GM15510 (cell line): ENCODE results near the gene ESR1.

Experiments used
- POLR2A ChIP-seq: IDR thresholded peaks from 3 replicates; pipeline ENCODE4 v1.6.1; 2011; ENCODE audit warnings: borderline replicate concordance; ENCODE audit not compliant: insufficient read length; ENCODE audit errors: extremely low read depth

ESR1 gene

DNA sequence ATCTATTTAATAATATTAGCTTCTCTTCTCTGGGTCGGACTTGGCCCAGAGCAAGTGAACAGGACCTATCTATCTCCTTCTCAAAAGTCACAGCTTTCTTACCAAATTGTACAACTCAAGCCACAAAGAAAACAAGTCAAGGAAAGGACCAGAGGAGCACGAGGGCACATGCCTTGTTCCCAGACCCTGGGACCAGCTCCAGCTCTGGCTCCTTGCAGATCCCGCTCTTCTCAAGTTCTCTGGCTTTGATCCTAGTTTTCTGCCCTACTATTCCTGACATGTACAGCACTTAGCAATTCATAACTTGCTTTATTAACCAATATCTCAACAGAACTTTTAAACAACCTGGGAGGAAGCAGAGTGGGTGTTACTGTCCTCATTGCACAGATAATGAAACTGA lies 185.9 kb downstream of the ESR1 start:
- TF ChIP-seq POLR2A = no peak

DNA sequence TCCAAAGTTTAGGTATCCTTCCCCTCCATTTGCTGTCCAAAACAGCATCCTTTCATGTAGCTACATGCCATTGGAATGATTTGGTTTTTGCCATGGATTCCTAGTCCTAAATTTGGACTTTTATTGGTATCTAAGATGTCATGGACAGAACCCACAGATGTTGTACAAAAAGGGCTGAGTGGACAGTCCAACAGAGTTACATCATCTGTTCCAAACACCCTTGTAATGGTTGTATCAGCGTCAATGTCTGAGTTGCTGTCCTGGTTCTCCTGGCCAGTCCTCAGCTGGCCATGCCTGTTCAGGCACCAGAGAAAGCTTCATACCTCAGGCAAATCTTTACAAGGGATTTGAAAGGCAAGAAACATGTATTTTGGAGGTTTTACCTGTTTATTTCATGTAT lies 191.3 kb downstream of the ESR1 start:
- TF ChIP-seq POLR2A = no peak

DNA sequence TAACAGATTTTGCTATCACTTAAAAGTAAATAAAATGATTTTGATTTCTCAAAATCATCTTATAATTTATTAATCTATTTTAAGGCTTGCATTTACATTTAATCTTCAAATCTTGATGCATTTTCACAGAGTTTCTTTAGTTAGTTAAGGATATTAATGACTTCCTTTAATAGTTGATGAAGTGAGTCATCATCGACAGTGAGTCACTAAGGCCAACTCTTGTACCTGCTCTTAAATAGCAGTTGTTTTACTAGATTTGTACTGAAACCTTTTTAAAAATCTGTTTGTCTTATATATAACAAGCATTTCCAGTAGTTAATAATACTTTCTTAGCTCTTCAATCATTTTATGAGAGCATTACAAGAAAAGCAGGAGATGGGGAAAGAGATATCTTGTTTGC lies 191.7 kb downstream of the ESR1 start:
- no peak for TF ChIP-seq POLR2A

DNA sequence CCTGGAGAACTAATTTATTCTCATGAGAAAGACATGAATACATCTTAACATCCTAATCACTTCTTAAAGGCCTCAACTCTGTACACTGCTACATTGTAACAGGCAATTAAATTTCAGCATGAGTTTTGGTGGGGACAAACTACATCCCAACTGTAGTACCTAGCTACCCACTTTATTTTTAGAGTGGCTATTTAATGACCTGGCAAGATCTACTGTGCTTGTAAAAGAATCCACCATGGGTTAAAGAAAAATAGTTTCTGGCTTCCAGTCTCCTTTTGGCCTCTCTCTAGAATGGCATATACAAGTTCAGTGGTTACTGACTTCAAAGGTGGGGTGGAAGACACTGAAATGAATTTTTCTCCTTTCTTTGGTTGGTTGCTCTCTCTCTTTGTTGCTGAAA lies 193.9 kb downstream of the ESR1 start:
- no peak for TF ChIP-seq POLR2A

DNA sequence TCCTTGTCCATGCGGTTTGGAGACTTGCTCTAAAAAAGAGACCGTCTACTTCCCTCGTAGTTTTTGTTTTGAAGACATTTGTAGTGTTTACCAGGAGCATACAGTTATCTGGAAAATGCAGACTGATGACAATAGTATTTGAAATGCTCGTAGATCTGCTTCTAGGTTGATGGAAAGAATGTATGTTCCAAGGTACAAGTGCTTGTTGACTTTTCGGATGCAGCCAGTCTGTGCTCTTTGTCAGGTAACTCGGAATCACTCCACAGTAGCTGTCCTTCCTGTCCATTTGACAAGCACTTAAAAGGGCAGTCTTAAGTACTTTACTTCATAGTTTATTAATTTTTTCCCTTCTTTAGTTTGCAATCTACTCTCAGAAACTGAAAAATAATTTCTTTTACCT lies 194.8 kb downstream of the ESR1 start:
- TF ChIP-seq POLR2A = no peak

DNA sequence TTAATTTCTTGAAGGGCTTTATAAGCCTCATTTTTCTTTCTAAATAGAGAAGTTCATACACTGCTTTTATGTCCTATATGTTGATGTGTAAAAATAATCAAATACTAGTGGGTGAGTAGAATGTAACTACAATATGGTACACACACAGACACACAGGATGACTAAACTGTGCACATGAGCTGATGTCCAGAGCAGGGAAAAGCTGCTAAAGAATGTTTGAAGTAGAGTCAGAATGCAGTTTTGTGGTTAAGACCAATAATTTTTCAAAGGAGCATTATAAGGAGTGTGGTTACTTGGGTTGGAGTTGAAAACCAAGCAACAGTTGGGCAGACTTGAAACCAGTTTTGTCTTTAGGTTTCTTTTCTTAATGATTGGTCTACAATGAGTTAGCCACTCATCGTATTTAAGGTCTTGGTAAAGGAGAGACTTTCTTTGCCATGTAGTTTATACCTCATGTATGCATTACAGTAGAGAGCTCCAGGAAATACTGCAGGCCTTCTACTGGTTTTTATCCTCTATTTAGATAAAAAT lies 196.6 kb downstream of the ESR1 start:
- TF ChIP-seq POLR2A = no peak

DNA sequence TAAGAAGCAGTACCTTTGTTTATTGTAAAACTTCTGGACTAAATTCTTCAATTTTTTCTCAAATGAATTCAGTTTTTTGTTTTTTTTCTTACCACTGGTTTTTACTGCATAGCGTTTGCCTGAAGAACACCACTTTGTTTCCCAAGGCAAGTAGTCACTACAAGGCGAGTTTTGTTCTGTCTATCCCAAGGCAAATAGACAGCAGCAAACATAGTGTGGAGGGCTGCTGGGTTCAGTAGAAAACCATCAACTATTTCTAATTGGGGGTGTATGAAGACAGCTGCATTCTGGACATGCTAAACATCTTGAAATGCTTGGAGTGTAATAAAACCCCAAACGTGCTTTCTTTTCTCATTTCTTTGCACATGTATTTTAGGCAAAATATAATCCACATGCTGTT lies 197.4 kb downstream of the ESR1 start:
- no peak for TF ChIP-seq POLR2A

DNA sequence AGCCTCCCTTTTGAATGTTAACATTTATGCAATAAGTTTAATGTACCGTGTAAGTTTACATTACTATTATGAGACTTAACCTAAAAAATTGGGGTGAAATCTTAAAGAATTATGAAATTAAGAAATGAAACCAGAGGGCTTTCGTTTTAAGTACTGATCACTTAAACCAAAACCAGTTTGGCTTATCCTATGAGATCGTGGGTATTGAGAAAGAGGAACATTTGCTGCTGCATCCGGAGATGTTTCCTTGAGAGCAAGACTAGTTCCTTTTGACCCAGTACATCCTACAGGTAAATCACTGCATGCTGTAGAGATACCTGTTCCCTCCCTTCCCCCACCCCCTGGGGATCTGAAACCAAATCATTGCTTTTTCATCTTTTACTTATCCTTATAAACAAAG lies 201.3 kb downstream of the ESR1 start:
- no peak for TF ChIP-seq POLR2A

DNA sequence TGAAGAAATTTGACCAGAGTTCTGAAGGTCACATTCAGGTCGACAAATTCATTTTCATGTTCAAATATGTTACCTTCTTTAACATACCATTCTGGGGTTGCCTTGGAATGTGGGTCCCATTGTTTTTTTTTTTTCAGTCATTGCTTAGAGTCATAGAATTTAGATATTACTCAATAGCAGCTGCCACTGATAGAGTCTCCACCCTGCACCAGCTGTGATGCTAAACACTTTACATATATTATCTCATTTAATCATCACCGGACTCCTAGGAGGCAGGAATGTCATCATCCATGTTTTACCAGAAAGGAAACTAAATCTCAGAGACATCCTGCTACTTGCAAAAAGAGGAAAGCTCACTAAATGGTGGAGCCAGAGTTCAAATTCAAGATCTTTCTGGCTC lies 204.7 kb downstream of the ESR1 start:
- no peak for TF ChIP-seq POLR2A

DNA sequence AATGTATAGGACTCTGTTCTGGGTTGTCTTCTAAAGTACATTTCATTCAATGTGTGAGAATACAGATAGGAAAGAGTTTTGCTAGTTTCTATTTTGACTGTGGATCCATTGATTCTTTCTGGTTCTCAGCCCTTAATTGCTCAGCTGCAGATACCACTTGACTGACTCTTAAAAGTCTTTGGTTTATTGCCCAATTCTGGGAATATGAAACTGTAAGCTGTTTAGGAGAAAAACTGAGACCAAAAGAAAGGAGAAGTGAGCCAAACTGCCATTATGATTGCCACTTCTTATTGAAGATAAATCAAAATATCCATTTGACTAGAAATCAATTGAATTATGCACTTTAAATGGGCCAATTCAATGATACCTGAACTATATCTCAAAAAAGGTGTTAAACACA lies 211.4 kb downstream of the ESR1 start:
- no peak for TF ChIP-seq POLR2A

DNA sequence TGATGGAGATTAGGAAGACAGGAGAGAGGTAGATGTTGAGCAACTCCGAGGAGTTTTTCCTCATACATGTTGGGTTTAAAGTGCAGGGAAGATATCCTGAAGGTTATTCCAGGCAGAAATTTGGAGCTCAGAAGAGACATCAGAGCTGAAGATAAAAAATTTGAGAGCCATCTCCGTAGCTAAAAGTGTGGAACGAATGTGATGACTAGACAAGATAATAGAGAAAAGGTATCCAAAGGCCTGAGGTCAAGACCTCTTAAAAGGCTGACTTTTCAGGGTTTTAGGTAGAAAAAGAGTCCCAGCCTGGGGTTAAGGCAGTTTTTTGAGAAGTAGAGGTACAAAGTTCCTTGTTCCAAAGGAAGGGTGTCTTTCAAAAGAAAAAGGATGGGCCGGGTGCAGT lies 214.8 kb downstream of the ESR1 start:
- TF ChIP-seq POLR2A = no peak

DNA sequence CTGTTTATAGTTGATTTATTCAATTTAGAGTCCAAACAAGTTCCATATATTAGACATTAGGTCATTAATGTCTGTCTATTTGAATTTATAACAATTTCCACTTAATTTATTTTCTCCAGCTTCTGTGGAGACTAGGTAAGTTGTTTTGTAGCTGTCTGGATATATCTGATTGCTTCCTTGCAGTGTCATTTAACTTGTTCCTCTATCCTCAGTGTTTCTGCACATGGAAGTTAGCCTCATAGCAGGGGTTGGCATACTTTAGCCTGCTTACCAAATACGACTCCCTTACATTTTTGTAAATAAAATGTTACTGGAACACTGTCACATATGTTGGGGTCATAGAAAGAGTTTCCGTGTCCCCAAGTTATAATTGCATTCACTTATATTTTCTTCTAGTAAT lies 216.1 kb downstream of the ESR1 start:
- no peak for TF ChIP-seq POLR2A

DNA sequence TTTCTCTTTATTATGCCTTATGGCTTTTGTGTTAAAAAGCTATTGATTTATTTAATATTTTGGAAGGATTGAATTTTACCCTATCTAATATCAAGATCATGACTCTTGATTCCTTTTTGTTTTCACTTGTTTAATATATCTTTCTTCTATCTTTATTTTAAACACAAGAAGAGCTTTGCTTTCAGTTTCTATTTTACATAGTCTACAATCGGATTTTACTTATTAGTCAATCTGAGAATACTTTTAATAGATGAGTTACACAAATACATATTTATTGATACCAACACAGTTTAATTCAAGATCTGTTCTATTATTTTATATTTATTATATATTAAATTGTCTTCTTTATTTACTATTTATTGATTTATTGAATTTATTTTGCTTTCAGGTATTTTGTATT lies 218.8 kb downstream of the ESR1 start:
- no peak for TF ChIP-seq POLR2A

DNA sequence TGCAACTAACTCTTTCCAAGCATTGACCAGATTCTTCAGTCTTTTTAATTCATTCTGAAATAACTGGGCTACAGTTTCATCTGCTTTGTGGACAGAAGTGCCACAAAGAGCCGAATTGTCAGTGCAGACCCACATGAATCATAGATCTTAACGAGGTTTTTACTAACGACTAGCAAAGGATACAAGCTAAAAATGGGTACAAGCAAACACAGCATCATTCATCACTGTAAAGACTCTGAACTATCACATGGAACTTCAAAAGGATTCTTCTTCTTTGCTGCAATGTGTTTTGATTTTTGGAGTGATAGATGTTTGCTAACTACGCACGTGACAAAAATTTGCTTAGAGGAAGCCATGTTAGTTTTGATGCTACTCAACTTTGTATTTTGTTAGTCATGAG lies 227.1 kb downstream of the ESR1 start:
- TF ChIP-seq POLR2A = no peak

DNA sequence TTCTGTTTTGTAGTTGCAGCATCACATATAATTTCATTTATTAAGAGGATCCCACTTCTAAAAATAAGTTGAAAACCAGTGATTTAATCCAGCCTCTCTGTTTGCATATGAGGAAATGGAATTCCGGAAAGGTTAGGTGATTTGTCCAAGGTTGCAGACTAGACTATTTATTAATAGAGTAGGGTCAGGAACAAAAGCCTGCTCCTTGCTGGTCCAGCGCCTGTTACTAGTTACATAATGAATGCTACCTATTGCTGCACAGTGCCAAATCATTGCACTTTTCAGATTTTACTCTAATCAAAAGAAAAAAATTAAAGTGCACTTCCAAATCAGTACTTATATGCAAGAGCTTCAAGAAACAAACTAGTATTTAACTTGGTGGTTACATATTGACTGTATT lies 238.6 kb downstream of the ESR1 start:
- TF ChIP-seq POLR2A = no peak

DNA sequence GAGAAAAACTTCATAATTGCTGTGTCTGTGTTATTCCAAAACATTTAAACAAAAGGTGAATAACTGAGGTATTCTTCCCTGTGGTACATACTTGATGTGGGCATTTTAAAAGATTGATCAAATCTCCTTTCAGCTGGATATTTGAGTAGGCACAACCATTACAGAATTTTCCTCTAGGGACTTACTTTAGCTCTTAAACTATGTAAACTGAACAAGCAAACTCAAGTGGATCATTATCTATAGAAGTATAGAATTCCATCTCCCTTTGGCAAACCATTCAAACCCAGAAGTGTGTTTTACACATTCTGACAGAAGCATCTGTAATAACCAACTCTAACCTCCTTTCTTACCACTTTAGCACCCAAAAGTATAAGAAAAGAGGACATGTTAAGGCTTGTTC lies 241.4 kb downstream of the ESR1 start:
- no peak for TF ChIP-seq POLR2A

DNA sequence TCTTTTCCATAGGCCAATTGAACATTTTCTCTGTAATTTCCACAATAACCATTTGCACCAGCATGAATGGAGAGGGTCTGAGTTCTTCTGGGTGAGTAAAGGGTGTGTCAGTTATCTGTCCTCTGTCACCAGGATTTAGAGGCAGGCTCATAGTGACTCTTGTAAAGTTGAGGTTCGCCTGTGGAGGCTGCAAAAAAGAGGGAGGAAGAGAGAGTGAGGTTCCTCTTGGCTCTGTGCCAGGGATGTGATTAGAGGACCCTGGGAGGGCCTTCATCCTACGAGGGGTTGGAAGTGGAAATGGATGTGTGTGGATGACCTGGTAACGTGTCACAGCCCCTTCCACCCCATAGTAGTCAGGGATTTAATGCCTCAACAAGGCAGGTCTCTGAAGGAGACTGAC lies 242.0 kb downstream of the ESR1 start:
- TF ChIP-seq POLR2A = no peak
